ENCODE measurements around the gene SYTL2.
A peak's percentile ranks its signal among the peaks of the same experiment; 100 is the strongest.

Gene SYTL2

GRCh38 chr11:85826116-85826855 is 15.3 kb upstream of the SYTL2 start:
- Histone ChIP-seq H3K27ac (ENCODE audit: low read depth, low read length) (no peak overlapping the region), H3K9me3 (ENCODE audit: low read length) (no peaks in the 10 kb centered on the region), H3K4me3 (ENCODE audit: low read depth in 1 of 2, low read length in 2 of 2) (no peak overlapping the region), H3K36me3 (ENCODE audit: insufficient read depth, low read length) (no peaks in the 10 kb centered on the region), H3K9ac (ENCODE audit: low read length) (no peak overlapping the region), H3K27me3 (ENCODE audit: control insufficient read depth in 1 of 2, insufficient read depth in 2 of 2, low read length in 2 of 2) (no peaks in the 10 kb centered on the region), H3K4me1 (ENCODE audit: insufficient read depth, low read length) (peaks cover 24% of the 10 kb centered on the region)

- Histone ChIP-seq H3K9me3 (ENCODE audit: low read length) (no peaks in the 10 kb centered on the region), H3K27ac (ENCODE audit: low read depth, low read length) (no peak overlapping the region)
Observed at GRCh38 chr11:85825616-85826015, 14.7 kb upstream of the SYTL2 start.

GRCh38 chr11:85823816-85824215 is 12.9 kb upstream of the SYTL2 start:
- Histone ChIP-seq H3K36me3 (ENCODE audit: insufficient read depth, low read length) (no peaks in the 10 kb centered on the region), H3K27ac (ENCODE audit: low read depth, low read length) (no peak overlapping the region), H3K9ac (ENCODE audit: low read length) (no peak overlapping the region), H3K27me3 (ENCODE audit: control insufficient read depth in 1 of 2, insufficient read depth in 2 of 2, low read length in 2 of 2) (no peaks in the 10 kb centered on the region), H3K9me3 (ENCODE audit: low read length) (no peaks in the 10 kb centered on the region), H3K4me1 (ENCODE audit: insufficient read depth, low read length) (peaks cover 24% of the 10 kb centered on the region), H3K4me3 (ENCODE audit: low read depth in 1 of 2, low read length in 2 of 2) (no peak overlapping the region)

More at GRCh38 chr11:85825616-85826015, 14.7 kb upstream of the SYTL2 start:
- H3K27me3 ChIP-seq (ENCODE audit: control insufficient read depth in 1 of 2, insufficient read depth in 2 of 2, low read length in 2 of 2), result no peaks in the 10 kb centered on the region
- no peaks in the 10 kb centered on the region for H3K36me3 ChIP-seq (ENCODE audit: insufficient read depth, low read length)
- H3K4me1 ChIP-seq (ENCODE audit: insufficient read depth, low read length), result peaks cover 24% of the 10 kb centered on the region
- no peak overlapping the region for H3K9ac ChIP-seq (ENCODE audit: low read length)
- no peak overlapping the region for H3K4me3 ChIP-seq (ENCODE audit: low read depth in 1 of 2, low read length in 2 of 2)

GRCh38 chr11:85822814-85823213 is 11.9 kb upstream of the SYTL2 start:
- H3K36me3 ChIP-seq (ENCODE audit: insufficient read depth, low read length), result no peaks in the 10 kb centered on the region

GRCh38 chr11:85821636-85822035 is 10.7 kb upstream of the SYTL2 start:
- Histone ChIP-seq H3K9ac (ENCODE audit: low read length) (no peak overlapping the region), H3K27me3 (ENCODE audit: control insufficient read depth in 1 of 2, insufficient read depth in 2 of 2, low read length in 2 of 2) (no peaks in the 10 kb centered on the region), H3K4me1 (ENCODE audit: insufficient read depth, low read length) (peaks cover 9% of the 10 kb centered on the region), H3K4me3 (ENCODE audit: low read depth in 1 of 2, low read length in 2 of 2) (no peak overlapping the region), H3K9me3 (ENCODE audit: low read length) (no peaks in the 10 kb centered on the region), H3K27ac (ENCODE audit: low read depth, low read length) (no peak overlapping the region), H3K36me3 (ENCODE audit: insufficient read depth, low read length) (no peaks in the 10 kb centered on the region)

More at GRCh38 chr11:85822814-85823213, 11.9 kb upstream of the SYTL2 start:
- Histone ChIP-seq H3K4me1 (ENCODE audit: insufficient read depth, low read length) (peaks cover 21% of the 10 kb centered on the region), H3K9me3 (ENCODE audit: low read length) (no peaks in the 10 kb centered on the region), H3K27ac (ENCODE audit: low read depth, low read length) (no peak overlapping the region), H3K27me3 (ENCODE audit: control insufficient read depth in 1 of 2, insufficient read depth in 2 of 2, low read length in 2 of 2) (no peaks in the 10 kb centered on the region), H3K4me3 (ENCODE audit: low read depth in 1 of 2, low read length in 2 of 2) (no peak overlapping the region), H3K9ac (ENCODE audit: low read length) (no peak overlapping the region)

GRCh38 chr11:85819441-85819840 is 8.5 kb upstream of the SYTL2 start:
- Histone ChIP-seq H3K4me1 (ENCODE audit: insufficient read depth, low read length) (no peaks in the 10 kb centered on the region), H3K4me3 (ENCODE audit: low read depth in 1 of 2, low read length in 2 of 2) (no peak overlapping the region), H3K9me3 (ENCODE audit: low read length) (no peaks in the 10 kb centered on the region), H3K27ac (ENCODE audit: low read depth, low read length) (no peak overlapping the region), H3K36me3 (ENCODE audit: insufficient read depth, low read length) (no peaks in the 10 kb centered on the region), H3K27me3 (ENCODE audit: control insufficient read depth in 1 of 2, insufficient read depth in 2 of 2, low read length in 2 of 2) (no peaks in the 10 kb centered on the region), H3K9ac (ENCODE audit: low read length) (no peak overlapping the region)

- no peak overlapping the region for H3K9ac ChIP-seq (ENCODE audit: low read length)
- no peaks in the 10 kb centered on the region for H3K27me3 ChIP-seq (ENCODE audit: control insufficient read depth in 1 of 2, insufficient read depth in 2 of 2, low read length in 2 of 2)
- H3K4me1 ChIP-seq (ENCODE audit: insufficient read depth, low read length), result peaks cover 3% of the 10 kb centered on the region
- H3K36me3 ChIP-seq (ENCODE audit: insufficient read depth, low read length), result no peaks in the 10 kb centered on the region
- H3K9me3 ChIP-seq (ENCODE audit: low read length), result no peaks in the 10 kb centered on the region
- no peak overlapping the region for H3K27ac ChIP-seq (ENCODE audit: low read depth, low read length)
- no peak overlapping the region for H3K4me3 ChIP-seq (ENCODE audit: low read depth in 1 of 2, low read length in 2 of 2)
Observed at GRCh38 chr11:85815186-85815931, 4.4 kb upstream of the SYTL2 start.

- Histone ChIP-seq H3K9ac (ENCODE audit: low read length) (no peak overlapping the region), H3K36me3 (ENCODE audit: insufficient read depth, low read length) (no peaks in the 10 kb centered on the region), H3K27ac (ENCODE audit: low read depth, low read length) (no peak overlapping the region), H3K4me3 (ENCODE audit: low read depth in 1 of 2, low read length in 2 of 2) (no peak overlapping the region), H3K9me3 (ENCODE audit: low read length) (no peaks in the 10 kb centered on the region), H3K27me3 (ENCODE audit: control insufficient read depth in 1 of 2, insufficient read depth in 2 of 2, low read length in 2 of 2) (no peaks in the 10 kb centered on the region), H3K4me1 (ENCODE audit: insufficient read depth, low read length) (peaks cover 6% of the 10 kb centered on the region)
Observed at GRCh38 chr11:85813721-85814120, 2.8 kb upstream of the SYTL2 start.

GRCh38 chr11:85811624-85812023 is 683 bp upstream of the SYTL2 start:
- Histone ChIP-seq H3K9me3 (ENCODE audit: low read length) (no peaks in the 10 kb centered on the region), H3K9ac (ENCODE audit: low read length) (no peak overlapping the region), H3K4me3 (ENCODE audit: low read depth in 1 of 2, low read length in 2 of 2) (peak overlapping the region in 1 of 2 donors; percentile 49), H3K27ac (ENCODE audit: low read depth, low read length) (no peak overlapping the region), H3K27me3 (ENCODE audit: control insufficient read depth in 1 of 2, insufficient read depth in 2 of 2, low read length in 2 of 2) (no peaks in the 10 kb centered on the region), H3K36me3 (ENCODE audit: insufficient read depth, low read length) (no peaks in the 10 kb centered on the region), H3K4me1 (ENCODE audit: insufficient read depth, low read length) (peaks cover 6% of the 10 kb centered on the region)

- H3K27me3 ChIP-seq (ENCODE audit: control insufficient read depth in 1 of 2, insufficient read depth in 2 of 2, low read length in 2 of 2), result no peaks in the 10 kb centered on the region
- H3K9me3 ChIP-seq (ENCODE audit: low read length), result no peaks in the 10 kb centered on the region
- H3K36me3 ChIP-seq (ENCODE audit: insufficient read depth, low read length), result no peaks in the 10 kb centered on the region
- H3K4me3 ChIP-seq (ENCODE audit: low read depth in 1 of 2, low read length in 2 of 2), result peak overlapping the region; percentile 47 to 83
- H3K27ac ChIP-seq (ENCODE audit: low read depth, low read length), result no peak overlapping the region
- H3K4me1 ChIP-seq (ENCODE audit: insufficient read depth, low read length), result peaks cover 6% of the 10 kb centered on the region
- H3K9ac ChIP-seq (ENCODE audit: low read length), result no peak overlapping the region
Observed at GRCh38 chr11:85810521-85810870, 445 bp downstream of the SYTL2 start.

- H3K4me1 ChIP-seq (ENCODE audit: insufficient read depth, low read length), result peaks cover 6% of the 10 kb centered on the region
- no peaks in the 10 kb centered on the region for H3K27me3 ChIP-seq (ENCODE audit: control insufficient read depth in 1 of 2, insufficient read depth in 2 of 2, low read length in 2 of 2)
- no peaks in the 10 kb centered on the region for H3K9me3 ChIP-seq (ENCODE audit: low read length)
- H3K9ac ChIP-seq (ENCODE audit: low read length), result no peak overlapping the region
- no peak overlapping the region for H3K27ac ChIP-seq (ENCODE audit: low read depth, low read length)
- no peak overlapping the region for H3K4me3 ChIP-seq (ENCODE audit: low read depth in 1 of 2, low read length in 2 of 2)
- no peaks in the 10 kb centered on the region for H3K36me3 ChIP-seq (ENCODE audit: insufficient read depth, low read length)
Observed at GRCh38 chr11:85809863-85810262, 1.1 kb downstream of the SYTL2 start.
